T-helper 9 cell (primary cell): Measurements from ENCODE around the gene MRPL42.
"Not testable (repeated sequence)": the region's sequence is repeated elsewhere in the genome, so short reads cannot be mapped to it uniquely, and the experiment has no call there.

Experiments used
- DNase-seq: peaks from one replicate; pipeline ENCODE4 v3.0.0-alpha.2; 2020

Gene MRPL42

GRCh38 chr12:93447555-93448290, 19.6 kb upstream of the MRPL42 start:
- DNase-seq, result no peak

DNA sequence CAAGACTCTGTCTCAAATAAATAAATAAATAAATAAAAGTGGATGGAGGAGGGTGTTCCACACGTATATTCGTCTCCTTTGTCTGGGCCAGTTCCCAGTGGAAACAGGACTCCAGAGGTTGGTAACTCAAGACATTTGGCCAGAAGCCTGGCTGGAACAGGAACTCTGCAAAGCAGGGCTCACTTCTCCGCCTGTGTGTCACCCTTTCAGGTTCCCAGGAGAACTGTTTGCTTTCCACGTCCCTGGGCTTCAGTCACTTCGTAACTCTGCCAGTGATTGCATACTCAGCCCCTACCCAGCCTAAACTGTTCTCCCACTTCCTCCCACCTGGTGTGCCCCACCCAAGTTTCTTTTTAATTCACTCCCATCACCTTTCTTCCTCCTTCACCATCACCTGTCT, 18.5 kb upstream of the MRPL42 start:
- no peak for DNase-seq

DNA sequence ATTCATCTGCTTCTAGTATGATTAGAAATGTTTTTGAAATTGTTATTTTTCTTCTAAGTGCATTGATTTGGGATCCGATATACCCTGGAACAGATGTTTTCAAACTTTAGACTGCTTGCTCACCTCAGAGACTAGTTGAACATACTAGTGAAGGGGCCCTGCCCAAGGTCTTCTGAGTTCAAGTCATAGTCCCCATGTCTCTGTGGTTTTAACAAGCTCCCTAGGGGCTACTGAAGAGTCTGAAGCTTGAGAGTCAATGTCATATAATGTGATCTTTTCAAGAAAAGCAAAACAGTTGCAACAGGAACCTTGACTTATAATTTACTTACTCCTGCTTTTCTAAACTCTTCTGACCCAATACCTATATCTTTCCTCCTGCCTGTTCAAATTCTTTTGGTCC, 18.0 kb upstream of the MRPL42 start:
- DNase-seq, result no peak

GRCh38 chr12:93451423-93452158, 15.7 kb upstream of the MRPL42 start:
- DNase-seq, result no peak

- DNase-seq, result no peak
Observed at GRCh38 chr12:93453633-93454032, 13.7 kb upstream of the MRPL42 start.

GRCh38 chr12:93456077-93456476, 11.2 kb upstream of the MRPL42 start:
- no peak for DNase-seq

DNA sequence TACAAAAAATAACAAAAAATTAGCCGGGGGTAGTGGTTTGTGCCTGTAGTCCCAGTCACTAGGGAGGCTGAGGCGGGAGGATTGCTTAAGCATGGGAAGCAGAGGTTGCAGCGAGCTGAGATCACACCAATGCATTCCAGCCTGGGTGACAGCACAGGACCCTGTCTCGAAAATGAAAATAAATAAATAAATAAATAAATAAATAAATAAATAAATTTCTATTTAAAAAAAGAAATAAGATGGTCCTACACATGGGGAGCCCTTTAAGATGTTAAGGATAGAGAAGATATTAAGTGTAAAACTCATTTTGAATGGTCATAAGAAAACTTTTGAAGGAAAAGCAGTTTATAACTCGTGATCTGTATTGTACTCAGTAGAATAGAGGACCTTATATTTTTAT, 8.2 kb upstream of the MRPL42 start:
- no peak for DNase-seq

- DNase-seq, result no peak
Observed at GRCh38 chr12:93460003-93460402, 7.3 kb upstream of the MRPL42 start.

- DNase-seq, result no peak
Observed at GRCh38 chr12:93460902-93461301, 6.4 kb upstream of the MRPL42 start.

GRCh38 chr12:93461503-93461902, 5.8 kb upstream of the MRPL42 start:
- DNase-seq, result no peak

- DNase-seq, result no peak
Observed at GRCh38 chr12:93465841-93466240, 1.5 kb upstream of the MRPL42 start.

DNA sequence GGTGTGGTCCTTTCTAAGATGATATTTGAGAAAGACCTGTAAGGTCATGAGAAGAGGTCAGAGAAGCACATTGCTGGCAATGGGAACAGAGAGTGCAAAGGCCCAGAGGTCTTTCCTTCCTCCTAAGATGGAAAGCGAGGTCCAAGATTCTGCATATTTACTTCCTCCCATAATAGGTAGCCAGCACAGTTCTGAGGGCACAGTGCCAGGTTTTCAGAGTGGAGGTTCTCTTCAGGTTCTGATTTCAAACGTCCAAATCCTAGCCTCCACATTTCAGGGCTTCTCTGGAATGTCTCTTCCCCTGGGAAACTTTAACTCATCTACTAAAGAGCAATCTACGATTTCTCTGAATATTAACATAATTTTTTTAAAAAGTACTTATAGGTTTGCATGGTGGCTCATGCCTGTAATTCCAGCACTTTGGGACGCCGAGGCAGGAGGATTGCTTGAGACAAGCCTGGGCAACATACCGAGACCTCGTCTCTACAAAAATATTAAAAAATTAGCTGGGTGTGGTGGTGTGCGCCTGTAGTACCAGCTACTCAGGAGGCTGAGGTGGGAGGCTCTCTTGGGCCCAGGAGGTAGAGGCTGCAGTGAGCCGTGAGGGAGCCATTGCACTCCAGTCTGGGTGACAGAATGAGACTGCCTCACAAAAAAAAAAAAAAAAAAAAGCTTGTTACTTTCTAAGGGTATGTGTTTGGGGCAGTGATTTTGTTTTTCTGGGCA, 526 bp upstream of the MRPL42 start:
- no peak for DNase-seq

GRCh38 chr12:93468008-93468371, 676 bp downstream of the MRPL42 start:
- no peak for DNase-seq

- DNase-seq, result no peak
Observed at GRCh38 chr12:93469386-93469785, 2.1 kb downstream of the MRPL42 start.

GRCh38 chr12:93476555-93476954, 9.2 kb downstream of the MRPL42 start:
- DNase-seq, result no peak

DNA sequence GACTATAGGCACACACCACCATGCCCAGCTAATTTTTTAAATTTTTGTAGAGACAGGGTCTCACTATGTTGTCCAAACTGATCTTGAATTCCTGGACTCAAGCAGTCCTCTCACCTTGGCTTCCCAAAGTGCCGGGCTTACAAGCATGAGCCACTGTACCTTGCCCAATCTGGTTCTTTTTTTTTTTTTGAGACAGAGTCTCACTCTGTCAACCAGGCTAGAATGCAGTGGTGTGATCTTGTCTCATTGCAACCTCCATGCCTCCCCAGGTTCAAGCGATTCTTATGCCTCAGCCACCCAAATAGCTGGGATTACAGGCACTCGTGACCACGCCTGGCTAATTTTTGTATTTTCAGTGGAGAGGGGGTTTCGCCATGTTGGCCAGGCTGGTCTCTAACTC, 15.4 kb downstream of the MRPL42 start:
- DNase-seq, result no peak

DNA sequence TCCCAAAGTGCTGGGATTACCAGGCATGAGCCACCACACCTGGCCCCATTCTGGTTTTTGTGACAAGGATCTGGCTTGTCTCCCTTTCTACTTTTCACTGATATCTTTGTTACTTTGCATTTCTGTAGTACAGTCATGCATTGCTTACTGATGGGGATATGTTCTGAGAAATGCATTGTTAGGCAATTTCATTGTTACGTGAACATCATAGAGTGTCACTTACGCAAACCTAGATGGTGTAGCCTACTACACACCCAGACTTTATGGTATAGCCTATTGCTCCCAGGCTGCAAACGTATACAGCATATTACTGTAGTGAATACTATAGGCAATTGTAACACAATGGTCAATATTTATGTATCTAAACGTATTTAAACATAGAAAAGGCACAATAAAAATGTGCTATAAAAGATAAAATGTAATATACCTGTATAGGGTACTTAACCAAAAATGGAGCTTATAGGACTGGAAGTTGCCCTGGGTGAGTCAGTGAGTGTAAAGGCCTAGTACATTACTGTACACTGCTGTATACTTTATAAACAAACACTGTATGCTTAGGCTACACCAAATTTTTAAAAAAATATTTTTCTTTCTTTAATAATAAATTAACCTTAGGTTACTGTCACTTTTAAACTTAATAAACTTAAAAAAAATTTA, 16.0 kb downstream of the MRPL42 start:
- no peak for DNase-seq

DNA sequence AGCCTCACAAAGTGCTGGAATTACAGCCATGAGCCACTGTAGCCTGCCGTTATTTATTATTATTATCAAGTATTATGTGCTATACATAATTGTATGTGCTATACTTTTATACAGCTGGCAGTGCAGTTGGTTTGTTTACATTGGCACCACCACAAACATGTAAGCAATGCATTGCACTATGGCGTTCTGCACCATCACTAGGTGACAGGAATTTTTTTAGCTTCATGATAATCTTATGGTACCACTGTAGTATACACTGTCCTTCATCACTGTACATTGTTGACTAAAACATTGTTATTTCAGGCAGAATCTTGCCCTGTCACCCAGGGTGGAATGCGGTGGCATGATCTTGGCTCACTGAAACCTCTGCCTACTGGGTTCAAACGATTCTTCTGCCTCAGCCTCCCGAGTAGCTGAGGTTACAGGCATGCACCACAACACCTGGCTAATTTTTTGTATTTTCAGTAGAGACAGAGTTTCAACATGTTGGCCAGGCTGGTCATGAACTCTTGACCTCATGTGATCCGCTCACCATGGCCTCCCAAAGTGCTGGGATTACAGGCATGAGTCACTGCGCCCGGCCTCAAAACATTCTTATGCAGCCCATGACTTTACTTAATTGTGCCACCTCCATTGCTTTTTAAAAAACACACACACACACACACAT, 17.1 kb downstream of the MRPL42 start:
- DNase-seq, result no peak

DNA sequence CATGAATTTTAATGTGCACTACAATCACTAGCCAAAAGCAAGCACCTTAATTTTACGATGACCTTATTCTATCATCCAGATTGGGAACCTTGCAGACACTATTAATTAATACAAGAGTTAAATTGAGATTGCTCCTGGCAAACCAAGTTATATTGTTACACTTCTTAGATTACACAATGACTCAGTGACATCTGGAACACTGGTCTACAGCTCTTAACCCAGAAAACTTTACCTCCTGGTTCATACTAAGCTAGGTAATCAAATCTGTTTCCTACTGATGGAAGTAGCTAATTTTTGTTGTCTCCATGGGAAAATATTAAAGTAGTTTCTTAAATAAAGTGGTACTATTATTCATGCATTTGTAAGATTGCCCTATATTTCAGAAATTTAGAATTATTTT, 25.5 kb downstream of the MRPL42 start:
- not testable (repeated sequence) for DNase-seq

DNA sequence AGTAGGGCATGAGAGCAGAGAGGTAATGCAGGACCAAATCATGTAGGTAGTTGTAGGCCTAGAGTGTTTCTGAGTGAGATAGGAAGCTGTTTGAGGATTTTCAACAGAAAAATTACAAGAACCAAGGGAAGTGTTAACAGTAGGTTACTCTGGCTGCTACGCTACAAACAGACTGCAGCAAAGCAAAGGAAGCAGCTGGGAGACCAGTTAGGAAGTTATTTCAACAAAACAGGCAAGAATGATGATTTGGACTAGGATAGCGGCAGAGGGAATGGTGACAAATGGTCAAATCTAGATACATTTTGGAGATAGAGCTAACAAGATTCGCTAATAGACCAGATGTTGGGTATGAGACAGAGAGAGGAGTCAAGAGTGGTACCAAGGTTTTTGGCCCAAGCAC, 26.8 kb downstream of the MRPL42 start:
- no peak for DNase-seq

- DNase-seq, result no peak
Observed at GRCh38 chr12:93497456-93497855, 30.1 kb downstream of the MRPL42 start.

DNA sequence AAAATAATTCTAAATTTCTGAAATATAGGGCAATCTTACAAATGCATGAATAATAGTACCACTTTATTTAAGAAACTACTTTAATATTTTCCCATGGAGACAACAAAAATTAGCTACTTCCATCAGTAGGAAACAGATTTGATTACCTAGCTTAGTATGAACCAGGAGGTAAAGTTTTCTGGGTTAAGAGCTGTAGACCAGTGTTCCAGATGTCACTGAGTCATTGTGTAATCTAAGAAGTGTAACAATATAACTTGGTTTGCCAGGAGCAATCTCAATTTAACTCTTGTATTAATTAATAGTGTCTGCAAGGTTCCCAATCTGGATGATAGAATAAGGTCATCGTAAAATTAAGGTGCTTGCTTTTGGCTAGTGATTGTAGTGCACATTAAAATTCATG, 31.5 kb downstream of the MRPL42 start:
- DNase-seq, result not testable (repeated sequence)

GRCh38 chr12:93500201-93500600, 32.9 kb downstream of the MRPL42 start:
- DNase-seq, result no peak
